Heart left ventricle (tissue), 16 donors: Measurements from ENCODE around the gene DOHH. TPM values are rescaled to one million over a fixed set of nuclear protein-coding genes. Genes with fewer than 3 reads are reported as not detected.

Source experiments
- ATAC-seq, 4 donors: fragments of 200-7000 bp; cut with Tn5 transposase; one replicate each; pipeline ENCODE4 v1.9.1; 2020 to 2022; ENCODE audit warnings: moderate library complexity in 4 of 4, mild to moderate bottlenecking in 3 of 4, moderate number of reproducible peaks in 1 of 4
- DNase-seq, 5 donors: peaks; one replicate each; pipeline ENCODE4 v3.0.0-alpha.2; 2020
- H3K27ac ChIP-seq, 12 donors: fragments of 200-600 bp; sonication (generic) in 4 of 12; one replicate each; pipeline versions ENCODE4 v1.5.0 to v1.8.0; 2016 to 2022; ENCODE audit warnings: mild to moderate bottlenecking in 2 of 12
- H3K27me3 ChIP-seq, 9 donors: fragments of 200-600 bp; sonication (generic) in 2 of 9; one replicate each; pipeline versions ENCODE4 v1.5.1 to v1.8.0; 2016 to 2022; ENCODE audit warnings: mild to moderate bottlenecking in 3 of 9
- H3K36me3 ChIP-seq, 9 donors: fragments of 200-600 bp; sonication (generic) in 2 of 9; one replicate each; pipeline versions ENCODE4 v1.5.0 to v1.8.0; 2018 to 2022; ENCODE audit warnings: mild to moderate bottlenecking in 2 of 9
- H3K4me1 ChIP-seq, 12 donors: fragments of 200-600 bp; sonication (generic) in 4 of 12; one replicate each; pipeline versions ENCODE4 v1.5.0 to v1.8.0; 2016 to 2022; ENCODE audit warnings: mild to moderate bottlenecking in 3 of 12
- H3K4me3 ChIP-seq, 12 donors: fragments of 200-600 bp; sonication (generic) in 4 of 12; one replicate each; pipeline versions ENCODE4 v1.5.0 to v1.8.0; 2017 to 2022; ENCODE audit warnings: mild to moderate bottlenecking in 9 of 12, moderate library complexity in 4 of 12
- H3K9me3 ChIP-seq, 12 donors: fragments of 200-600 bp; sonication (generic) in 4 of 12; one replicate each; pipeline versions ENCODE4 v1.5.0 to v1.8.0; 2016 to 2022; ENCODE audit warnings: mild to moderate bottlenecking in 1 of 12
- CTCF ChIP-seq, 12 donors: fragments of 200-600 bp; sonication (generic) in 4 of 12; IDR thresholded peaks; one replicate each; pipeline versions ENCODE4 v1.5.0 to v1.8.0; 2018 to 2022; ENCODE audit warnings: antibody characterized with exemption in 12 of 12, mild to moderate bottlenecking in 5 of 12
- POLR2A ChIP-seq, 2 donors: fragments of 450-650 bp; IDR thresholded peaks; one replicate each; pipeline ENCODE4 v1.6.1; 2017; ENCODE audit warnings: antibody characterized with exemption in 2 of 2, mild to moderate bottlenecking in 2 of 2, moderate library complexity in 2 of 2
- WGBS, 4 donors: extraction: QIAGEN DNeasy Blood & Tissue Kit in 2 of 4; methylation state at CpG; one replicate each; pipeline versions ENCODE4 v1.1.5 to v1.1.7; 2013 to 2018; 5-methylcytosine and 5-hydroxymethylcytosine counted together
- intact Hi-C, 10 donors: fragments of 100-400 bp; cut with DNase I; formaldehyde crosslinking; loops; one replicate each; pipeline versions ENCODE4 v1.11.1 to v1.14.2; 2022
- polyA plus RNA-seq, 2 donors: library from polyadenylated mRNA; stranded (reverse); fragments of 200-250 nt; gene quantifications; one replicate each; pipeline ENCODE4 v1.2.3, GENCODE V29; 2013
- total RNA-seq, 9 donors: library from RNA; depleted of rRNA in 2 of 9; stranded (reverse); fragments of >200 nt in 2 of 9; fragmentation: NEBNext Ultra II Directional in 3 of 9; extraction: Animal tissue kit (Norgen Biotek cat#: 25700) in 3 of 9; gene quantifications; one replicate each; pipeline versions ENCODE4 v1.1.0 to v1.2.4, GENCODE V29; 2016 to 2023
- donor health status: ischemic (EF 13 %, LVEDD 7.1; RV severe dilation, severe dysfunction).
- donor health status: healthy with polysubstance abuse.
- donor health status: DM: no; HTN: yes; CAD: no.
- donor health status: DM: no; HTN: no; CAD: no.
- donor health status: ischemic (EF 25% LVEDD 6.9; RV normal size, moderate dysfunction).
- donor health status: ischemic (EF 25% LVEDD 5.7; RV mildly dilated, moderate dysfunction).
- donor health status: healthy.
- donor health status: DM: yes; HTN: yes; CAD: no.
- donor health status: ischemic (EF 35%, LVEDD 5.7; RV mildly dilated, moderate dysfunction).
- donor health status: nonischemic (EF 11% LVEDD 7.7; RV severe dilation, severe dysfunction).
- donor health status: DM: yes; HTN: yes; CAD: no.
- donor health status: PGD.
- donor health status: ischemic (EF 29% LVEDD 5.4; RV normal size, mild dysfunction).
- donor health status: nonischemic (EF 23%, LVEDD 6.1; RV moderate dilation, normal function).

Gene DOHH
- total and polyA plus RNA-seq, 11 donors = 7.4 to 34.3 (median 12.2) TPM

DNA sequence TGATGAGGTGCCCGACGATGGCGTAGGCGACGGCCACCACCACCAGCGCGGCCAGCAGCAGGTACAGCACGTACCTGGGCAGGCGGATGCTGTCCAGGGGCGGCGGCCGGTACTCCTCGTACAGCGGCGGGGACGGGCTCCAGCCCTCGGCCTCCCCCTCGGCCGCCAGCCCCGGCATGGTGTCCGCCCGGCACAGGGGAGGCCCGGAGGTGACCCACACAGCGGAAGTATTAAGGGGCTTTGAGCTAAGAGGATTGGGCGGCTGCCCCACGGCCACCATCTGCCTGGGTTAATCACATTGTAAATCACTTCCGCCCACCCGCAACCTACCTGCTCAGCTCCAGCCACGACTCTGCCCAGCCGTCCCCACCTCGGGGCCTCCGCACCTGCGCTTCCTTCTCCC, 17.2 kb downstream of the DOHH start, which contains the start of gene SMIM44:
TSS of gene SMIM44 (minus strand) at position 216 of the 403 bp plus-strand sequence. CDS start at position 178, 38 bp downstream.
- peaks cover 14 to 55% (median 37%) of the 10 kb centered on the region in 9 donors for H3K27me3 ChIP-seq
- WGBS, 4 donors = 74 to 81% (median 77%) methylated on average over 21 to 33 of the region's 33 CpGs
- no peaks in the 10 kb centered on the region for H3K4me1 ChIP-seq
- no peaks in the 10 kb centered on the region for H3K9me3 ChIP-seq
- no peak within 1 kb of the TSS for H3K4me3 ChIP-seq
- no peaks in the 10 kb centered on the region for H3K36me3 ChIP-seq
- ATAC-seq (no peak), DNase-seq (no peak)
- H3K27ac ChIP-seq = no peak within 1 kb of the TSS
- TF ChIP-seq CTCF (IDR thresholded peaks at IDR 0.05) (no peak), POLR2A (IDR thresholded peaks at IDR 0.05) (no peak)
- intact Hi-C loops = loop anchor here in 1 of 10 donors (5.0 kb wide), 1 partner anchor 176 kb away; no protein-coding TSS in a partner anchor

- DNase-seq (no peak), ATAC-seq (no peak)
- Histone ChIP-seq H3K27ac (no peak overlapping the region), H3K27me3 (peaks cover 14 to 55% (median 37%) of the 10 kb centered on the region in 9 donors), H3K36me3 (no peaks in the 10 kb centered on the region), H3K4me3 (no peak overlapping the region), H3K4me1 (no peaks in the 10 kb centered on the region), H3K9me3 (no peaks in the 10 kb centered on the region)
- no peak for TF ChIP-seq CTCF (IDR thresholded peaks at IDR 0.05)
- TF ChIP-seq POLR2A (IDR thresholded peaks at IDR 0.05) = no peak
- intact Hi-C loops = loop anchor here in 1 of 10 donors (5.0 kb wide), 1 partner anchor 175 kb away; no protein-coding TSS in a partner anchor
- WGBS, 4 donors = 50 to 72% (median 67%) methylated on average over 27 to 49 of the region's 49 CpGs
These were observed 17.8 kb downstream of the DOHH start for GRCh38 chr19:3482507-3483225.

GRCh38 chr19:3481241-3482090, 19.0 kb downstream of the DOHH start:
- TF ChIP-seq POLR2A (IDR thresholded peaks at IDR 0.05) (no peak), CTCF (IDR thresholded peaks at IDR 0.05) (no peak)
- intact Hi-C loops = loop anchor here in 1 of 10 donors (5.0 kb wide), 1 partner anchor 174 kb away; no protein-coding TSS in a partner anchor
- Histone ChIP-seq H3K9me3 (no peaks in the 10 kb centered on the region), H3K27me3 (peaks cover 14 to 55% (median 37%) of the 10 kb centered on the region in 9 donors), H3K4me1 (no peaks in the 10 kb centered on the region), H3K36me3 (no peaks in the 10 kb centered on the region), H3K27ac (no peak overlapping the region), H3K4me3 (no peak overlapping the region)
- 37 to 48% (median 39%) methylated on average over 32 to 38 of the region's 38 CpGs for WGBS, 4 donors
- DNase-seq = no peak
- no peak for ATAC-seq
